OCI-M2 (cell line): ENCODE results near the gene KAZN.

ENCODE experiments used
- DNase-seq: peaks from one replicate; lab custom pipeline; 2025; ENCODE audit not compliant: unreplicated experiment; lab: John Stamatoyannopoulos, UW

Gene KAZN

DNA sequence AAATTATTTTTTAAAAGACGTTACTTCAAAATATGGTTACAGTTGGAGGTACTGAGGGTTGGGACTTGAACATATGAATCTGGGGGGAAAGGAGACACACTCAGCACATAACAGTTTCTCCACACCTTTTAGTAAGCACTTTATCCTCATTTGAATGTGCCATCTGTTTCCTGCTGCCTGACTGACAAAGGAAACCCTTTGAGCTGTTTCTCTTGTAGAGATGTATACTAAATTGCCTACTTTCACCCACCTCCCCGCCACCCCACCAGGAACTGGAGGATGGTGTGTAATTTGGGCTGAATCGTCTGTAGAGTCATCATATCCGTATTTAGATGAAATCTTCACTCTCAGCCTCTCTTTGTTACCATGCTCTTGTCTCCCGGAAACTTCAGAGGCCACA, 108.1 kb downstream of the KAZN start:
- no peak for DNase-seq

- no peak for DNase-seq
These were observed 109.3 kb downstream of the KAZN start for GRCh38 chr1:14707531-14708445.

- DNase-seq, result no peak
These were observed 111.8 kb downstream of the KAZN start for GRCh38 chr1:14710331-14710730.

DNA sequence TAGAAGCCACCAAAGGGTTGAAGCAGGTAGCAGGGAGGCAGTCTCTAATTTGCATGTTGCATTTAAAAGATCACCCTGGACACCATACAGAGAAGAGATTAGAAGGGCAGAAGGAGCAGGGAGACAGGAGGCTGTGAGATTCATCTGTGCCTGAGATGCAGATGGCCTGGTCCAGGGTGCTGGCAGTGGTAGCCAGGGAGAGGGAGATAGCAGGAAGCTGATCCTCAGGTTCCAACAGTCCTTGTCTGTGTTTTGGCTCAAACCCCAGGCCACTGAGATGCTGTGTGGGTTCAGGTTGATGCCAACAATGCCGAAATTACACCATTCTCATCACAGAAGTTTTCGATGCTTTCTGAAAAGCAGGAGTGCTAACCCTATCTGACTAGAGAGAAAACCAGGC, 113.7 kb downstream of the KAZN start:
- no peak for DNase-seq

GRCh38 chr1:14713077-14713476, 114.6 kb downstream of the KAZN start:
- DNase-seq, result no peak

- no peak for DNase-seq
These were observed 116.8 kb downstream of the KAZN start for GRCh38 chr1:14715266-14715665.

- DNase-seq, result no peak
These were observed 117.3 kb downstream of the KAZN start for GRCh38 chr1:14715802-14716201.

DNA sequence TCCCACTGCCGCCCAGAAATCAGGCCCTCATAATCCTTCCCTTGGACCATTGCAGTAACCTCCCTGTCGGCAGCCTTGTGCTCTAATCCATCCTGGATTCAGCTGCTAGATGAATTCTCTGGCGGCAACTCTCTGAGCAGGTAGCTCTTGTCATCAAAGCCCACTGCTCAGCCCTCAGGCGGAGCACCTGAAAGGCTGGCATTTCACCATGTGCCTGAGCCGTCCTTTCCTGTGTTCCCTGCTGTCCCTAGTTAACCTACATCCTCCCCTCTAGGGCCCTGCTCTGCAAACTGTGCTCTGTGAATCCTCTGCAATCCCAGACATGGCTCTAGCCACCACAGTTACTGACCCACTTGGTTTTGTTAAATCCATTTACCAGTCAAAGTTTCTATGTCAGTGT, 118.0 kb downstream of the KAZN start:
- no peak for DNase-seq

- DNase-seq, result no peak
These were observed 120.0 kb downstream of the KAZN start for GRCh38 chr1:14718476-14718875.

- DNase-seq, result no peak
These were observed 124.9 kb downstream of the KAZN start for GRCh38 chr1:14723401-14723800.

DNA sequence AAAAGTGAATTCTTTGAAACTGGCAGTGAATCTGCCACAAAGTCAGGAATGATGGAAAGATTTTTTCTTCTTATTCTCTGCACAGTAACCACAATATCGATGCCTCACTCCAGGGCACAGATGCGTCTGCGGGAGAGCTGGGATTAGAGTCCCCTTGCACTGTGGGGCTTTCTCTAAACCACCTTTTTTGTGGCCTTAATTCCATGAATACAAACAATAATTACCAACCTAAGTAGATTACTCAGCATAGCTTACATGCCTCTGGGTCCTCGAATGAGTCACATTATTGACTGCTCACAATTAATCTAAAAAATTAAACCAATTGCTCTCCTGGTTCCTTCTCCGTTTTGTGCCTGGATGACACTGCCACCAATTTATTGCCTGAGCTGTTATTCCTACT, 125.8 kb downstream of the KAZN start:
- DNase-seq, result no peak

GRCh38 chr1:14724678-14725077, 126.2 kb downstream of the KAZN start:
- DNase-seq, result no peak

DNA sequence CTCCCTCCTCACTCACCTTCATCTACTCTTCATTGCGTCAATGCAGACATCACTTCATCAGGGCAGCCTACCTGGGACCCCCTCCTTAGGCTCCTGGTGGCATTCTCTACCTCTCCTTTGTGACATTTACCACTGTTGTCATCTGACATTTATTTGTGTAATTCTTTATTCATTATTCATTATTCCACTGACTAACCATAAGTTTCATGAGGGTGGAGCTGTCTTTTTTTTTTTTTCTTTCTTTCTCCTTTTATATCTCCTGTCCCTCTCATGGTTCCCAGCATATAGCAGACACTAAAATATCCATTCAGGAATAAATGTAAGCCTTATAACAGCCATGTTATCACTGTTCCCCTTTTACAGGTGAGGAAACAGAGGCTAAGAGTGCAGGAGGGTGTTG, 126.8 kb downstream of the KAZN start:
- DNase-seq, result no peak

DNA sequence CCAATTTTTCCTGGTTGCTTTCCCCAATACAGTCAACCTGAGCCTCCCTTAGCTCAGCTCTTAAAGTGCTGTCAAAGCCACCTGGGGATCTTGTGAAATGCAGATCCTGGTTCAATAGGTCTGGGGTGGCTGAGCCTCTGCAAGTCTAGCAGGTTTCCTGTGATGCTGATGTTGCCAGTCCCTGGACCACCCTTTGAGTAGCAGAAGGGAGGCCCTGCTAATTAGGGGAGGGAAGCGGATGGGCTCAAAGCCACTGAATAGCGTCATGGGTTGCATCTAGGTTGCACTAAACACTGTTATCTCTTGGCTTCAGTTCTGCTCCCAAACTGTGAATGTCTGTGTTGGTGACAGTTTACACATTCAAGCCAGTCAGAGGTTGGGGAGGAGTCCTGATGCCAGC, 127.2 kb downstream of the KAZN start:
- no peak for DNase-seq

DNA sequence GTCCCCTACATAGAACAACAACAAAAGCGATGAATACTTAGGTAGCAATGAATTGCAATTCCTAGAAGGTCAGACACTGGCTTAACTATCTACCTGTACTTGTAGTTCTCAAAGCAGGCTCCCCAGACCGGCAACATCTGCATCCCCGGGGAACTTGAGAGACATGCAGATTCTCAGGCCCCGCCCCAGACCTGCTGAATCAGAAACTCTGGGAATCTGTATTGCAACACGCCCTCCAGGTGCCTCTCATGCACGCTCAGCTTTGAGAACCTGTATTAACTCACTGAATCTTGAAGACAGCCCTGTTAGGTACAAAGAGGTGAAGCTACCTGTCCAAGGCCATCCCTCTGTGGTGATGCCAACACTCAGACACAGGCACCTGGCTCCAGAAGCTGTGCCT, 128.1 kb downstream of the KAZN start:
- no peak for DNase-seq

- no peak for DNase-seq
These were observed 130.0 kb downstream of the KAZN start for GRCh38 chr1:14728516-14728915.

DNA sequence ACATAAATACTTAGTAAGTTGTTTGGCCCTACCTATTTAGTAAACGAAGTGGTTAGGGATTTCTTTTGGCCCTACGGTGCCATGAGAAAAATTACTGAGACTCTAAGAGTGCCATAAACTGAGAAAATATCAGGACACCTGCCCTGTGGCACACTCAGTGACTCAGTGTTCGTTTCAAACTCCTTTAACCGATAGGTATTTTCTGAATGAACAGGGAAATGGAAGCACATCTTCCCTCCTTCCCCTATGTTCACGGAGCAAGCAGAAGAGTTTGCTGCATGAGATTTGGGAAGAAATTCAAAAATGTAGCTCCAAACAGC, 134.2 kb downstream of the KAZN start:
- no peak for DNase-seq

DNA sequence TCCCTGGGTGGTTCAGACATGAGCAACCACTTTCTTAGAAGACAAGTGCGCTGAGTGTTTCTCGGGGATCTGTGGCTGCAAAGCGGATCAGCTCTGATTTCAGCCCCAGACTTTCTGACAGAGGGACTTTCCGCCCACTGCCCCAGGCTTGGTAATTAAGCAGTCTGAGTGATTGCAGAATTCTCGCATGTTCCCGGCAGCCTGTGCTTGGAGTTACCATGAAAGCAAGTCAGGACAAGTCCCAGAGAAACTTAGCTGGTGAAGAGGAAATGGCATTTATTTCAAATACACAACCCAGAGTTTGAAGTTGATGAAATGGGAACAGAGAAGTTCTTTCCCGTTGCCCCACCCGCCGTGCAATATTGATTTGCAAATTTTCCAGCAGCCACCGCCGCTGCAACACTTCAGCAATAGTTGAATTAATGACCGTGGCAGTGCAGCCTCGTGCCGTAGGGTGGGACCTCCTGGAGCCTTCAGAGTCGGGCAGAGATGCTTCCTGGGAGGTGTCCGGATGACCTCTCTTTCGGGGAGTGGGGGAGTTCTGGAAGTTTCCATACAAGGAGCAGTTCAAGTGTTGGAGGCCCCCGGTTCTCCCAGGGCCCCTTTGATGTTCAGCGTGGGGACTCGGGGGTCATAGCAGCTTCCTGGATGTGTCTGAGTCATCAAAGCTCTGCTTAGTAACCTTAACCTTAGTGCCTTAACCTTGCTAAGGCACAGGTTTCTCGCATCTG, 134.7 kb downstream of the KAZN start:
- DNase-seq, result no peak

DNA sequence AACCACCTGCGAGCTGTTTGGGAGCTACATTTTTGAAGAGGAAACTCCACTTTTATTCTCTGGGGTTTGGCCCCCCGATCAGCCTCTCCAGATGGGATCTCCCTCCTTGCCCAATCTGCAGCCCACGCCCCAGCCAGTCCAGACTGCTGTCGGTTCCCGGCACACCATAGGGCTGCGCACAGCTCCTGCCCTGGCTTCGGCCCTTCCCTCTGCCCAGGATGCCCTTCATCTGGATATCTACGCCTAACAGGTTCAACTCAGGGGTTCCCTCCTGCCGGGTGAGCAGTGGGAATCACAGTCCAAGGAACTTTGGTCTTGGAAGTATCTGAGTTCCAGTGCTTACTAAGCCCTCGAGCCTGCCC, 135.3 kb downstream of the KAZN start:
- no peak for DNase-seq

DNA sequence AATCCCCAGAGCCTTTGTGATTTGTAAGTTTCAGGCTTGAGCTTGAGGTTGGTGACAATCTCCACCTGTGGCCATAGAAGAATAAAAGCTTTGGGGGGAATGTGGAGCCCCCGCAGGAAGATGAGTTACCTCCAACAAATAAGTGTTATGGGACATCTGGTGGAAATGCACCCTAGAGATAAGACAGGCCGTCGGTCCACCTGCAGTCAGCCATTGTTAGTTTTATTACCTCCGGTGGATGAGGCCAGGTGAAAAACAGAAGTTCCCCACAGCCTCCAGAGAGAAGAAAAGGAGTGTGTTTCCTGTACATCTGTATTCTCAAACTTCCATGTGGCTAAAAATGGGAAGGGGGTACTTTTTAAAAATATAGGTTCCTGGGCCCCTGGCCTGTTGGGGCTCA, 137.4 kb downstream of the KAZN start:
- no peak for DNase-seq

DNA sequence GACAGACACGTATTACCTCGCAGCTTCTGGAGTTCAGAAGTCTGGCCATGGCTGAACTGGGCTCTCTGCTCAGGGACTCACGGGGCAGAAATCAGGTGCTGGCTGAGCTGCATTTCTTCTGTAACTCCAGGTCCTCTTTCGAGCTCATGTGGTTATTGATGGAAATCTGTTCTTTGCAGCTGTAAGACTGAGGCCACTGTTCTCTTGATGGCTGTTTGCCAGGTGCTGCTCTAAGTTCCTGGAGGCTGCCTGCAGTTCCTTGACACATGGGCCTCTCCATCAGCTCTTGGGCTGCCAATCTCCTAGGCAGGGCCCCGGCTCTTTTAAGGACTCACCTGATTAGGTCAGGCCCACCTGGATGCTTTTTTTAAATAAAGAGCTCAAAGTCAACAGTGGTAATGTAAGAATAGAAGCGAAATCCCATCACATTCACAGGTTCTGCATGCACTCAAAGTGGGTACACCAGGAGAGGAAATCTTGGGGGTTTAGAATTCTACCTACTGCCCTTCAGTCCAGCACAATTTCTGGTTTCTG, 139.1 kb downstream of the KAZN start:
- DNase-seq, result no peak

DNA sequence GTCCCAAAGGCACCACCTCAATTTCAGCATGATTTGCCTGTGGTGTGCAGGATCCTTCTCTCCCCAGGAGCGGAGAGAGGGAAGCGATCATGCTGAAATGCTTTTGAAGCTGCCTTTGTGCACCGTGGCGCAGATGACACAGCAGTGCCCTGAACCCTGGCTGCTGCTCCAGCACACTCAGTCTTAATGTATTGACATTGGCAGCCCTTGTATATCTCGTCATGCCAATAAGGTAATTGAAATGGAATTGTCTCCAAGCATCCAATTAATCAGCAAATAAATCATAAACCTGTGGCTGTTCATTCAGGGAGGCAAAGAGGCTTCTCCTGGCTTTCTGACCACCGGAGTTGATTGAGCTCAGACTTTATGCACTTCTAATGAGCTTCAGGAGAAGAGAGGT, 139.8 kb downstream of the KAZN start:
- DNase-seq, result no peak
